ENCODE data around the gene TM4SF18. TPM values are rescaled to one million over a fixed set of nuclear protein-coding genes. Genes with fewer than 3 reads are reported as not detected.

The TM4SF18 gene
- total RNA-seq, 1 donor from 2014 or later, result not detected

GRCh38 chr3:149271669-149272068, 61.8 kb downstream of the TM4SF18 start:
- no peak for DNase-seq
- H3K9me3 Mint-ChIP-seq (ENCODE audit: unreplicated experiment), result peaks cover 1% of the 10 kb centered on the region
- no peak for TF ChIP-seq CTCF (IDR thresholded peaks at IDR 0.05; ENCODE audit: partially characterized antibody, unreplicated experiment)
- no peaks in the 10 kb centered on the region for H3K27me3 Mint-ChIP-seq (ENCODE audit: unreplicated experiment)
- H3K4me1 Mint-ChIP-seq (ENCODE audit: low read depth, unreplicated experiment), result no peaks in the 10 kb centered on the region
- no peak overlapping the region for H3K4me3 Mint-ChIP-seq (ENCODE audit: unreplicated experiment)
- H3K36me3 Mint-ChIP-seq (ENCODE audit: unreplicated experiment), result no peaks in the 10 kb centered on the region
- H3K27ac Mint-ChIP-seq (ENCODE audit: unreplicated experiment), result no peak overlapping the region

- TF ChIP-seq CTCF (IDR thresholded peaks at IDR 0.05; ENCODE audit: partially characterized antibody, unreplicated experiment), result no peak
- H3K36me3 Mint-ChIP-seq (ENCODE audit: unreplicated experiment), result no peaks in the 10 kb centered on the region
- H3K9me3 Mint-ChIP-seq (ENCODE audit: unreplicated experiment), result peaks cover 1% of the 10 kb centered on the region
- H3K4me1 Mint-ChIP-seq (ENCODE audit: low read depth, unreplicated experiment), result no peaks in the 10 kb centered on the region
- no peak for DNase-seq
- no peak overlapping the region for H3K4me3 Mint-ChIP-seq (ENCODE audit: unreplicated experiment)
- no peaks in the 10 kb centered on the region for H3K27me3 Mint-ChIP-seq (ENCODE audit: unreplicated experiment)
- no peak overlapping the region for H3K27ac Mint-ChIP-seq (ENCODE audit: unreplicated experiment)
Observed at GRCh38 chr3:149270180-149270579, 63.3 kb downstream of the TM4SF18 start.

- Mint-ChIP-seq H3K27me3 (ENCODE audit: unreplicated experiment) (no peaks in the 10 kb centered on the region), H3K4me1 (ENCODE audit: low read depth, unreplicated experiment) (no peaks in the 10 kb centered on the region), H3K36me3 (ENCODE audit: unreplicated experiment) (no peaks in the 10 kb centered on the region), H3K4me3 (ENCODE audit: unreplicated experiment) (no peak overlapping the region), H3K27ac (ENCODE audit: unreplicated experiment) (no peak overlapping the region), H3K9me3 (ENCODE audit: unreplicated experiment) (peaks cover 1% of the 10 kb centered on the region)
- no peak for DNase-seq
- no peak for TF ChIP-seq CTCF (IDR thresholded peaks at IDR 0.05; ENCODE audit: partially characterized antibody, unreplicated experiment)
Observed at GRCh38 chr3:149269687-149270086, 63.7 kb downstream of the TM4SF18 start.

Other genes with a start within 250 kb of the TM4SF18 start
- 45.1 TPM for gene HLTF, start 247.1 kb downstream of the TM4SF18 start, total RNA-seq (ENCODE audit: unreplicated experiment)
- 12.1 TPM for gene HPS3, start 204.0 kb downstream of the TM4SF18 start, total RNA-seq (ENCODE audit: unreplicated experiment)
- not detected for gene CP, start 111.8 kb downstream of the TM4SF18 start, total RNA-seq (ENCODE audit: unreplicated experiment)
- gene TM4SF1, start 44.0 kb upstream of the TM4SF18 start, total RNA-seq (ENCODE audit: unreplicated experiment), result not detected
- gene TM4SF4, start 141.1 kb upstream of the TM4SF18 start, total RNA-seq (ENCODE audit: unreplicated experiment), result not detected

Measured in glutamatergic neuron (in vitro differentiated cells).